CD14-positive monocyte (primary cell): Measurements from ENCODE around the gene MRPL30. TPM values are rescaled to one million over a fixed set of nuclear protein-coding genes. Genes with fewer than 3 reads are reported as not detected.

Source experiments
- DNase-seq, 3 donors: peaks; one replicate each; pipeline ENCODE4 v3.0.0-alpha.2; 2011 to 2022
- H2AFZ ChIP-seq: 2 replicates; pipeline ENCODE4 v1.6.0; 2012; ENCODE audit warnings: mild to moderate bottlenecking, low read depth, low read length, inconsistent platforms; ENCODE audit not compliant: insufficient read depth, poor library complexity, severe bottlenecking
- H3K27ac ChIP-seq, 2 donors: 1 replicate in 1 of 2; 2 replicates in 1 of 2; pipeline ENCODE4 v1.5.1; 2012 to 2013; ENCODE audit warnings: low read length in 2 of 2, control low read depth in 1 of 2, inconsistent platforms in 1 of 2, low read depth in 1 of 2, mild to moderate bottlenecking in 1 of 2
- H3K27me3 ChIP-seq, 2 donors: one replicate each; pipeline versions ENCODE4 v1.6.0 to v1.6.1; 2011 to 2013; ENCODE audit warnings: low read length in 2 of 2; ENCODE audit not compliant: control insufficient read depth in 2 of 2, insufficient read depth in 2 of 2
- H3K36me3 ChIP-seq, 2 donors: replicated peaks in 1 of 2; 1 replicate in 1 of 2; 2 replicates in 1 of 2; pipeline versions ENCODE4 v1.5.1 to v1.6.1; 2012 to 2013; ENCODE audit warnings: low read length in 2 of 2, control low read depth in 1 of 2, inconsistent platforms in 1 of 2, mild to moderate bottlenecking in 1 of 2; ENCODE audit not compliant: insufficient read depth in 2 of 2, control insufficient read depth in 1 of 2
- H3K4me1 ChIP-seq, 2 donors: 1 replicate in 1 of 2; 2 replicates in 1 of 2; pipeline versions ENCODE4 v1.5.1 to v1.6.1; 2012 to 2013; ENCODE audit warnings: low read length in 2 of 2, control low read depth in 1 of 2, inconsistent platforms in 1 of 2, mild to moderate bottlenecking in 1 of 2, moderate library complexity in 1 of 2; ENCODE audit not compliant: insufficient read depth in 2 of 2, control insufficient read depth in 1 of 2
- H3K4me2 ChIP-seq: replicated peaks from 2 replicates; pipeline ENCODE3; 2012; ENCODE audit warnings: low read length, moderate library complexity, mild to moderate bottlenecking; ENCODE audit not compliant: poor library complexity, severe bottlenecking; ENCODE audit errors: extremely low read depth
- H3K4me3 ChIP-seq, 3 experiments: fragments of 200-600 bp in 1 of 3; sonication (generic) in 1 of 3; replicated peaks in 1 of 3; 1 replicate in 2 of 3; 2 replicates in 1 of 3; pipeline ENCODE4 v1.5.1; 2011 to 2013; ENCODE audit warnings: low read length in 3 of 3, mild to moderate bottlenecking in 3 of 3, control low read depth in 2 of 3, low read depth in 2 of 3, inconsistent platforms in 1 of 3, moderate library complexity in 1 of 3
- H3K79me2 ChIP-seq: 2 replicates; pipeline ENCODE4 v1.6.0; 2012; ENCODE audit warnings: mild to moderate bottlenecking, control low read depth, inconsistent platforms, low read length, moderate library complexity; ENCODE audit not compliant: insufficient read depth
- H3K9ac ChIP-seq: 2 replicates; pipeline ENCODE4 v1.6.0; 2017; ENCODE audit warnings: low read length, mild to moderate bottlenecking; ENCODE audit not compliant: insufficient read depth, poor library complexity, severe bottlenecking
- H3K9me3 ChIP-seq, 2 donors: replicated peaks in 1 of 2; 1 replicate in 1 of 2; 2 replicates in 1 of 2; pipeline versions ENCODE4 v1.5.1 to v1.6.1; 2012 to 2013; ENCODE audit warnings: low read length in 2 of 2, control low read depth in 1 of 2; ENCODE audit not compliant: control insufficient read depth in 1 of 2, insufficient read depth in 1 of 2
- H4K20me1 ChIP-seq: 2 replicates; pipeline ENCODE4 v1.6.0; 2012; ENCODE audit warnings: mild to moderate bottlenecking, low read length, control low read depth, moderate library complexity; ENCODE audit not compliant: insufficient read depth
- H3K27ac Mint-ChIP-seq, 7 donors: one replicate each; pipeline ENCODE4 v1.8.0; 2020; ENCODE audit warnings: mild to moderate bottlenecking in 7 of 7, mixed read lengths in 7 of 7, moderate library complexity in 6 of 7, inconsistent platforms in 2 of 7
- H3K27me3 Mint-ChIP-seq, 3 donors: one replicate each; pipeline ENCODE4 v1.8.0; 2021 to 2022; ENCODE audit warnings: low read depth in 3 of 3, mild to moderate bottlenecking in 3 of 3, mixed read lengths in 3 of 3, moderate library complexity in 3 of 3, inconsistent platforms in 1 of 3
- H3K36me3 Mint-ChIP-seq, 2 donors: one replicate each; pipeline ENCODE4 v1.8.0; 2020; ENCODE audit warnings: mixed read lengths in 2 of 2, inconsistent platforms in 1 of 2, mild to moderate bottlenecking in 1 of 2
- H3K4me1 Mint-ChIP-seq: one replicate; pipeline ENCODE4 v1.8.0; 2020; ENCODE audit warnings: mild to moderate bottlenecking, mixed read lengths
- H3K4me3 Mint-ChIP-seq, 2 donors: one replicate each; pipeline ENCODE4 v1.8.0; 2020; ENCODE audit warnings: mild to moderate bottlenecking in 2 of 2, mixed read lengths in 2 of 2, moderate library complexity in 1 of 2
- H3K9me3 Mint-ChIP-seq, 7 donors: one replicate each; pipeline ENCODE4 v1.8.0; 2020 to 2022; ENCODE audit warnings: mixed read lengths in 7 of 7, mild to moderate bottlenecking in 6 of 7, moderate library complexity in 6 of 7, inconsistent platforms in 2 of 7
- CTCF ChIP-seq: fragments of 200-600 bp; IDR thresholded peaks from one replicate; pipeline ENCODE4 v1.8.0; 2022; ENCODE audit warnings: antibody characterized with exemption, mild to moderate bottlenecking
- WGBS: methylation state at CpG from one replicate; pipeline ENCODE4 v1.1.5; 2013; ENCODE audit warnings: missing lambda C conversion rate; ENCODE audit not compliant: insufficient coverage; 5-methylcytosine and 5-hydroxymethylcytosine counted together
- intact Hi-C, 2 donors: fragments of 100-400 bp; cut with micrococcal nuclease; formaldehyde crosslinking; loops; one replicate each; pipeline versions ENCODE4 v1.15.0 to v1.15.1; 2023
- polyA plus RNA-seq, 3 donors: library from polyadenylated mRNA; depleted of rRNA in 1 of 3; unstranded in 2 of 3; stranded (reverse) in 1 of 3; fragments of 300-500 nt in 2 of 3; fragments of >200 nt in 1 of 3; fragmentation: Illumina TruSeq in 2 of 3; gene quantifications; 1 replicate in 2 of 3; 2 replicates in 1 of 3; pipeline ENCODE4 v1.2.3, GENCODE V29; 2012 to 2021

The MRPL30 gene
- polyA plus RNA-seq, 3 donors = 6.3 to 14.2 (median 9.7) TPM

- Histone ChIP-seq H3K27ac (peak overlapping the region; percentile 82 to 94), H3K36me3 (no peaks in the 10 kb centered on the region), H4K20me1 (peaks cover 36% of the 10 kb centered on the region), H3K79me2 (peaks cover 95% of the 10 kb centered on the region), H3K27me3 (no peaks in the 10 kb centered on the region), H2AFZ (peak overlapping the region; percentile 91), H3K9ac (peak overlapping the region; percentile 74), H3K4me3 (peak overlapping the region; percentile 82 to 95 (median 95)), H3K4me1 (peaks cover 24 to 31% of the 10 kb centered on the region in 2 donors), H3K4me2 (peak overlapping the region; percentile 89), H3K9me3 (no peaks in the 10 kb centered on the region)
- peaks cover 49% of the 10 kb centered on the region for H3K4me1 Mint-ChIP-seq
- no peak for TF ChIP-seq CTCF
- H3K27me3 Mint-ChIP-seq = peaks cover 0 to 1% (median 0%) of the 10 kb centered on the region in 3 donors
- peak overlapping the region; percentile 97 to 100 for H3K4me3 Mint-ChIP-seq
- H3K27ac Mint-ChIP-seq = peak overlapping the region in 6 of 7 donors; percentile 96 to 99 (median 98)
- H3K36me3 Mint-ChIP-seq = peaks cover 4 to 8% of the 10 kb centered on the region in 2 donors
- no peaks in the 10 kb centered on the region for H3K9me3 Mint-ChIP-seq
- no peak for DNase-seq
- WGBS = 0% methylated on average over 1 of the region's 4 CpGs
- intact Hi-C loops = loop anchor here (1.0 to 10.0 kb wide), 4 partner anchors 151 to 574 kb away; partner anchors contain the start of genes COA5 (in 1 of the 2), REV1 (in 1 of the 2), TXNDC9 (in 1 of the 2) and UNC50 (in 1 of the 2)
Measured at GRCh38 chr2:99181624-99182000, 628 bp downstream of the MRPL30 start.

GRCh38 chr2:99183025-99183424, 2.0 kb downstream of the MRPL30 start:
- Histone ChIP-seq H3K4me3 (no peak overlapping the region), H3K27me3 (no peaks in the 10 kb centered on the region), H3K79me2 (peaks cover 84% of the 10 kb centered on the region), H3K4me1 (peaks cover 24 to 31% of the 10 kb centered on the region in 2 donors), H3K9ac (no peak overlapping the region), H4K20me1 (peaks cover 27% of the 10 kb centered on the region), H2AFZ (no peak overlapping the region), H3K4me2 (no peak overlapping the region), H3K36me3 (peaks cover 11 to 13% of the 10 kb centered on the region in 2 donors), H3K9me3 (no peaks in the 10 kb centered on the region), H3K27ac (no peak overlapping the region)
- DNase-seq = no peak
- Mint-ChIP-seq H3K27me3 (peaks cover 0 to 1% (median 0%) of the 10 kb centered on the region in 3 donors), H3K9me3 (no peaks in the 10 kb centered on the region), H3K27ac (peak overlapping the region in 1 of 7 donors; percentile 18), H3K4me3 (no peak overlapping the region), H3K36me3 (peaks cover 11 to 18% of the 10 kb centered on the region in 2 donors), H3K4me1 (peaks cover 41% of the 10 kb centered on the region)
- intact Hi-C loops = loop anchor here (5.0 to 10.0 kb wide), 2 partner anchors 312 to 576 kb away; partner anchors contain the start of genes COA5 (in 1 of the 2), REV1 (in 1 of the 2) and UNC50 (in 1 of the 2)
- TF ChIP-seq CTCF = no peak
- 83% methylated on average over 2 of the region's 3 CpGs for WGBS
